H1 (cell line): ENCODE measurements around the gene CPO. TPM values are rescaled to one million over a fixed set of nuclear protein-coding genes. Genes with fewer than 3 reads are reported as not detected.

Source experiments
- CTCF ChIA-PET: fragments of 300-600 bp; sonication (Branson Sonifier 250); formaldehyde crosslinking; loops from one replicate; lab custom pipeline; 2021; ENCODE audit not compliant: partially characterized antibody; lab: Charles Lee
- POLR2A ChIA-PET: fragments of 300-600 bp; sonication (Branson Sonifier 250); formaldehyde crosslinking; loops from one replicate; lab custom pipeline; 2021; ENCODE audit warnings: inconsistent platforms; ENCODE audit not compliant: partially characterized antibody; lab: Charles Lee
- DNase-seq, 2 experiments: peaks; one replicate each; pipeline versions ENCODE4 v3.0.0 to v3.0.0-alpha.2; 2010 to 2022; ENCODE audit warnings: low spot score in 2 of 2, low read depth in 1 of 2, mixed read lengths in 1 of 2
- FAIRE-seq: peaks from 2 replicates; lab custom pipeline; 2011; peaks lifted over from hg19 to GRCh38; lab: Jason Lieb, UNC
- H2AFZ ChIP-seq: 2 replicates; pipeline ENCODE4 v1.8.1; 2012; ENCODE audit warnings: low read length, inconsistent platforms
- H2AK5ac ChIP-seq: 2 replicates; pipeline ENCODE4 v1.6.1; 2013; ENCODE audit warnings: low read depth, low read length
- H2BK120ac ChIP-seq: replicated peaks from 2 replicates; pipeline ENCODE3; 2013; ENCODE audit warnings: low read depth, low read length, inconsistent platforms
- H2BK12ac ChIP-seq: 2 replicates; pipeline ENCODE4 v1.6.1; 2013; ENCODE audit warnings: low read depth, low read length
- H2BK15ac ChIP-seq: 2 replicates; pipeline ENCODE4 v1.6.1; 2013; ENCODE audit warnings: low read length
- H2BK20ac ChIP-seq: 2 replicates; pipeline ENCODE4 v1.6.1; 2013; ENCODE audit warnings: low read length
- H2BK5ac ChIP-seq: 2 replicates; pipeline ENCODE4 v1.6.1; 2013; ENCODE audit warnings: low read depth, low read length
- H3K14ac ChIP-seq: 2 replicates; pipeline ENCODE4 v1.6.1; 2013; ENCODE audit warnings: inconsistent platforms; ENCODE audit not compliant: insufficient read length
- H3K18ac ChIP-seq: 2 replicates; pipeline ENCODE4 v1.6.1; 2013; ENCODE audit warnings: low read length; ENCODE audit errors: extremely low read depth
- H3K23ac ChIP-seq: 2 replicates; pipeline ENCODE4 v1.6.1; 2013; ENCODE audit warnings: inconsistent platforms; ENCODE audit not compliant: insufficient read length
- H3K23me2 ChIP-seq: 2 replicates; pipeline ENCODE4 v1.6.1; 2013; ENCODE audit warnings: low read depth, low read length
- H3K27ac ChIP-seq: 2 replicates; pipeline ENCODE4 v1.6.1; 2011; ENCODE audit warnings: low read depth, low read length, inconsistent platforms
- H3K27me3 ChIP-seq, 4 experiments: replicated peaks in 1 of 4; 1 replicate in 1 of 4; 2 replicates in 3 of 4; pipeline versions ENCODE4 v1.6.1 to v1.8.1; 2011 to 2013; ENCODE audit warnings: low read length in 3 of 4, mild to moderate bottlenecking in 3 of 4, inconsistent platforms in 2 of 4, mixed read lengths in 2 of 4, moderate library complexity in 1 of 4; ENCODE audit not compliant: control insufficient read depth in 3 of 4, insufficient read depth in 3 of 4; ENCODE audit errors: extremely low read depth in 1 of 4
- H3K36me3 ChIP-seq, 4 experiments: 2 replicates each; pipeline versions ENCODE4 v1.6.1 to v1.8.1; 2011 to 2013; ENCODE audit warnings: mild to moderate bottlenecking in 4 of 4, low read length in 3 of 4, moderate library complexity in 2 of 4, control low read depth in 1 of 4, inconsistent platforms in 1 of 4; ENCODE audit not compliant: insufficient read depth in 4 of 4, control insufficient read depth in 2 of 4
- H3K4ac ChIP-seq: replicated peaks from 2 replicates; pipeline ENCODE3; 2013; ENCODE audit warnings: low read length, low read depth, mixed read lengths, inconsistent platforms; ENCODE audit not compliant: insufficient read length
- H3K4me1 ChIP-seq, 4 experiments: replicated peaks in 1 of 4; 1 replicate in 1 of 4; 2 replicates in 3 of 4; pipeline versions ENCODE4 v1.6.1 to v1.8.1; 2011 to 2013; ENCODE audit warnings: low read length in 3 of 4, inconsistent platforms in 2 of 4, mixed read lengths in 1 of 4; ENCODE audit not compliant: insufficient read depth in 4 of 4, control insufficient read depth in 3 of 4
- H3K4me2 ChIP-seq, 2 experiments: 2 replicates each; pipeline versions ENCODE4 v1.6.1 to v1.8.1; 2011 to 2013; ENCODE audit warnings: low read depth in 2 of 2, low read length in 2 of 2, control low read depth in 1 of 2, inconsistent platforms in 1 of 2, mild to moderate bottlenecking in 1 of 2; ENCODE audit not compliant: insufficient read depth in 1 of 2
- H3K4me3 ChIP-seq, 4 experiments: fragments of 200-600, 300-600 bp in 1 of 4; sonication (generic), shearing (Covaris generic), sonication (Bioruptor Twin) in 1 of 4; 2 replicates each; pipeline versions ENCODE4 v1.5.1 to v1.8.1; 2011 to 2016; ENCODE audit warnings: low read length in 4 of 4, low read depth in 3 of 4, control low read depth in 2 of 4, inconsistent platforms in 2 of 4, mild to moderate bottlenecking in 2 of 4, mixed read lengths in 1 of 4, moderate library complexity in 1 of 4; ENCODE audit not compliant: insufficient read depth in 2 of 4; ENCODE audit errors: extremely low read depth in 1 of 4
- H3K56ac ChIP-seq: replicated peaks from 2 replicates; pipeline ENCODE3; 2013; ENCODE audit warnings: low read depth, mild to moderate bottlenecking, mixed read lengths, low read length, inconsistent platforms; ENCODE audit not compliant: insufficient read length
- H3K79me1 ChIP-seq: 2 replicates; pipeline ENCODE4 v1.6.1; 2013; ENCODE audit warnings: low read depth, low read length, control low read depth
- H3K79me2 ChIP-seq, 2 experiments: 2 replicates each; pipeline versions ENCODE4 v1.6.1 to v1.8.1; 2012 to 2013; ENCODE audit warnings: low read length in 2 of 2, mild to moderate bottlenecking in 2 of 2, inconsistent platforms in 1 of 2; ENCODE audit not compliant: insufficient read depth in 2 of 2, control insufficient read depth in 1 of 2
- H3K9ac ChIP-seq, 4 experiments: replicated peaks in 1 of 4; 1 replicate in 1 of 4; 2 replicates in 3 of 4; pipeline versions ENCODE4 v1.6.1 to v1.8.1; 2011 to 2013; ENCODE audit warnings: low read depth in 3 of 4, low read length in 3 of 4, control low read depth in 2 of 4, mild to moderate bottlenecking in 2 of 4, moderate library complexity in 2 of 4, inconsistent platforms in 1 of 4; ENCODE audit errors: extremely low read depth in 1 of 4
- H3K9me3 ChIP-seq, 2 experiments: 2 replicates each; pipeline versions ENCODE4 v1.6.1 to v1.8.1; 2012 to 2013; ENCODE audit warnings: mild to moderate bottlenecking in 2 of 2, moderate library complexity in 2 of 2, control low read depth in 1 of 2, inconsistent platforms in 1 of 2, low read depth in 1 of 2, low read length in 1 of 2, mixed read lengths in 1 of 2; ENCODE audit not compliant: insufficient read depth in 2 of 2
- H4K20me1 ChIP-seq, 2 experiments: replicated peaks in 1 of 2; 2 replicates each; pipeline versions ENCODE3 to v1.8.1; 2011 to 2013; ENCODE audit warnings: inconsistent platforms in 2 of 2, low read length in 2 of 2, mild to moderate bottlenecking in 1 of 2; ENCODE audit not compliant: insufficient read depth in 2 of 2, control insufficient read depth in 1 of 2
- H4K5ac ChIP-seq: 2 replicates; pipeline ENCODE4 v1.6.1; 2013; ENCODE audit warnings: low read length, low read depth, mixed read lengths, inconsistent platforms; ENCODE audit not compliant: insufficient read length
- H4K8ac ChIP-seq: 2 replicates; pipeline ENCODE4 v1.8.0; 2013; ENCODE audit warnings: mild to moderate bottlenecking, moderate library complexity, low read length, inconsistent platforms; ENCODE audit not compliant: insufficient read depth; ENCODE audit errors: extremely low read depth
- H4K91ac ChIP-seq: replicated peaks from 2 replicates; pipeline ENCODE3; 2013; ENCODE audit warnings: low read length, mixed read lengths, inconsistent platforms; ENCODE audit not compliant: insufficient read length
- BCL11A ChIP-seq, 2 experiments: IDR thresholded peaks; one replicate each; pipeline ENCODE4 v1.6.1; 2011; ENCODE audit warnings: low read depth in 2 of 2, low read length in 2 of 2, mild to moderate bottlenecking in 2 of 2
- CTCF ChIP-seq, 3 experiments: IDR thresholded peaks; 1 replicate in 2 of 3; 2 replicates in 1 of 3; pipeline versions ENCODE4 v1.5.1 to v1.6.1; 2011; ENCODE audit warnings: low read length in 3 of 3, mild to moderate bottlenecking in 3 of 3, inconsistent platforms in 2 of 3, low read depth in 1 of 3, moderate library complexity in 1 of 3; ENCODE audit not compliant: insufficient read depth in 1 of 3; ENCODE audit errors: control extremely low read depth in 1 of 3
- EP300 ChIP-seq, 2 experiments: IDR thresholded peaks; 1 replicate in 1 of 2; 2 replicates in 1 of 2; pipeline ENCODE4 v1.6.1; 2011 to 2012; ENCODE audit warnings: low read depth in 2 of 2, low read length in 2 of 2, mild to moderate bottlenecking in 2 of 2, borderline replicate concordance in 1 of 2, inconsistent platforms in 1 of 2, moderate library complexity in 1 of 2
- EZH2 ChIP-seq: fragments of 200-600 bp; sonication (generic); IDR thresholded peaks from 2 replicates; pipeline ENCODE4 v1.7.1; 2012; ENCODE audit warnings: low read depth, mild to moderate bottlenecking, moderate library complexity, low read length, inconsistent platforms; ENCODE audit not compliant: severe bottlenecking
- MAX ChIP-seq: IDR thresholded peaks from 2 replicates; pipeline ENCODE4 v1.6.1; 2012; ENCODE audit warnings: inconsistent platforms
- TCF12 ChIP-seq: IDR thresholded peaks from 2 replicates; pipeline ENCODE4 v1.6.1; 2011; ENCODE audit warnings: low read depth, mild to moderate bottlenecking, low read length
- USF2 ChIP-seq: IDR thresholded peaks from 2 replicates; pipeline ENCODE4 v1.6.1; 2011; ENCODE audit warnings: low read length, improper control_type of control experiment
- YY1 ChIP-seq: IDR thresholded peaks from 2 replicates; pipeline ENCODE4 v1.6.1; 2011; ENCODE audit warnings: low read depth, mild to moderate bottlenecking, low read length
- WGBS, 2 experiments: shearing (Covaris generic) in 1 of 2; methylation state at CpG; one replicate each; pipeline versions ENCODE4 v1.1.6 to v1.1.7; 2013 to 2015; ENCODE audit warnings: low lambda C conversion rate in 2 of 2, mixed read lengths in 2 of 2, inconsistent platforms in 1 of 2, low coverage in 1 of 2, missing lambda C conversion rate in 1 of 2; ENCODE audit not compliant: insufficient replicate concordance in 2 of 2, insufficient coverage in 1 of 2, insufficient read length in 1 of 2; ENCODE audit errors: extremely low coverage in 1 of 2, missing lambda C conversion rate in 1 of 2; 5-methylcytosine and 5-hydroxymethylcytosine counted together
- polyA plus RNA-seq, 7 experiments: library from polyadenylated mRNA; depleted of rRNA in 3 of 7; stranded (reverse) in 5 of 7; unstranded in 2 of 7; fragments of >200 nt in 5 of 7; fragments of 200-250 nt in 2 of 7; gene quantifications; 1 replicate in 5 of 7; 2 replicates in 1 of 7; 4 replicates in 1 of 7; pipeline versions ENCODE4 v1.2.1 to v1.2.3, GENCODE V29; 2011 to 2013; ENCODE audit warnings: missing spikeins in 2 of 7, mixed read lengths in 2 of 7
- total RNA-seq: library from RNA; stranded (reverse); fragmentation: NEBNext Ultra II Directional; extraction: Animal tissue kit (Norgen Biotek cat#: 25700); gene quantifications from 2 replicates; pipeline ENCODE4 v1.2.1, GENCODE V29; 2021

CPO gene
- total and polyA plus RNA-seq, 2 of the 8 experiments (the other 6 are each of a cell fraction or from before 2014, with no cell fraction given) = 1.3 TPM

- Histone ChIP-seq H2BK5ac (peak overlapping the region; percentile 25; the same call in 1 of the 2 replicates), H2BK12ac (peak overlapping the region; percentile 80; the same call in 1 of the 2 replicates), H4K20me1 (no peaks in the 10 kb centered on the region), H4K5ac (peak overlapping the region; percentile 44), H3K9ac (no peak overlapping the region), H3K4me1 (no peaks in the 10 kb centered on the region), H4K91ac (peak overlapping the region; percentile 63), H2AFZ (peak overlapping the region; percentile 85), H3K79me1 (no peaks in the 10 kb centered on the region), H3K14ac (no peak overlapping the region), H4K8ac (peak overlapping the region; percentile 35; the same call in 1 of the 2 replicates), H3K56ac (no peak overlapping the region), H3K27ac (no peak overlapping the region), H3K23me2 (no peaks in the 10 kb centered on the region; the same call in 1 of the 2 replicates), H3K23ac (no peak overlapping the region), H3K18ac (peak overlapping the region; percentile 27; the same call in 1 of the 2 replicates), H3K9me3 (no peaks in the 10 kb centered on the region), H2BK15ac (peak overlapping the region; percentile 88; the same call in 1 of the 2 replicates), H3K4me2 (no peak overlapping the region), H2BK20ac (peak overlapping the region; percentile 86), H3K36me3 (no peaks in the 10 kb centered on the region), H3K4me3 (no peak overlapping the region), H3K79me2 (no peaks in the 10 kb centered on the region), H3K27me3 (no peaks in the 10 kb centered on the region), H2BK120ac (peak overlapping the region; percentile 75), H2AK5ac (no peak overlapping the region), H3K4ac (no peak overlapping the region)
- 49% methylated on average over 6 of the region's 6 CpGs; no CpG with 5 or more reads in 1 of the 2 experiments for whole genome bisulfite sequencing, 2 experiments
- ChIA-PET CTCF (interaction anchor here (0.6 to 5.1 kb wide), 30 partner anchors 8 to 975 kb away, joined by 3 to 38 read pairs (median 3); no protein-coding TSS in a partner anchor), POLR2A (interaction anchor here (0.7 to 2.0 kb wide), 2 partner anchors 176 to 192 kb away, joined by 3 to 7 read pairs; partner anchors contain the start of gene KLF7)
- FAIRE-seq = peak; percentile 74
- peak; percentile 29 to 61 for DNase-seq
- TF ChIP-seq YY1 (no peak), TCF12 (no peak), USF2 (no peak), EZH2 (no peak), CTCF (IDR thresholded peaks at IDR 0.05; ENCODE audit: control extremely low read depth in 1 of 3, insufficient read depth in 1 of 3, low read depth in 1 of 3, low read length in 3 of 3) (peak; percentile 74 to 93 (median 90)), MAX (0 out of 2 replicates have a peak, but pooled peaks have one; percentile 30), BCL11A (IDR thresholded peaks at IDR 0.05; ENCODE audit: low read depth in 2 of 2, low read length in 2 of 2) (no peak), EP300 (IDR thresholded peaks at IDR 0.05; ENCODE audit: borderline replicate concordance in 1 of 2, low read depth in 2 of 2, low read length in 2 of 2) (no peak)
These were observed 50.0 kb downstream of the CPO start for GRCh38 chr2:206989311-206989710.
